Lung microvascular endothelial cell (primary cell): ENCODE data around the gene CAMK1G. TPM values are rescaled to one million over a fixed set of nuclear protein-coding genes. Genes with fewer than 3 reads are reported as not detected.

Experiments
- DNase-seq, 2 donors: peaks; one replicate each; pipeline versions ENCODE4 v3.0.0 to v3.0.0-alpha.2; 2010; ENCODE audit warnings: low read depth in 2 of 2
- total RNA-seq: library from RNA; depleted of rRNA; stranded (reverse); fragments of >200 nt; gene quantifications from 2 replicates; pipeline ENCODE4 v1.2.1, GENCODE V29; 2014

The CAMK1G gene
- total RNA-seq, 1 donor from 2014 or later: not detected

DNA sequence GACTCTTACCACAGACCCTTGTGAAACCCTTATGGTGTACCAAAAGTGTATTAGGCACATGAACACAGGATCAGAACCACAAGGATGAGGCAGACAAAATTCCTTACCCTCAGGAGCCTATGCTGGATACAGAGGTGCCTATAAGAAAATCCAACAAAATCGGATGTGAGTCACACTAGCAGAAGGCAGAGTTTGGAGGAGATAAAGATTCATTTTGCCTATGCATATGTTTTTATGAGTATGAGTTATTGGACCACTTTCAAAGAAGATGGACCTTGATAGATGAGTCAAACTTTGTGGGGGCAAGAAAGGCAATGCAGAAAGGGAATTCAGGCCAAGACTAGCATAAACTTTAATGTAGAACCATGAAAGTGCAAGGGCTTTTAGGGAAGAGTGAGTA, 17.0 kb downstream of the CAMK1G start:
- DNase-seq: peak in 1 of 2 donors; percentile 55

DNA sequence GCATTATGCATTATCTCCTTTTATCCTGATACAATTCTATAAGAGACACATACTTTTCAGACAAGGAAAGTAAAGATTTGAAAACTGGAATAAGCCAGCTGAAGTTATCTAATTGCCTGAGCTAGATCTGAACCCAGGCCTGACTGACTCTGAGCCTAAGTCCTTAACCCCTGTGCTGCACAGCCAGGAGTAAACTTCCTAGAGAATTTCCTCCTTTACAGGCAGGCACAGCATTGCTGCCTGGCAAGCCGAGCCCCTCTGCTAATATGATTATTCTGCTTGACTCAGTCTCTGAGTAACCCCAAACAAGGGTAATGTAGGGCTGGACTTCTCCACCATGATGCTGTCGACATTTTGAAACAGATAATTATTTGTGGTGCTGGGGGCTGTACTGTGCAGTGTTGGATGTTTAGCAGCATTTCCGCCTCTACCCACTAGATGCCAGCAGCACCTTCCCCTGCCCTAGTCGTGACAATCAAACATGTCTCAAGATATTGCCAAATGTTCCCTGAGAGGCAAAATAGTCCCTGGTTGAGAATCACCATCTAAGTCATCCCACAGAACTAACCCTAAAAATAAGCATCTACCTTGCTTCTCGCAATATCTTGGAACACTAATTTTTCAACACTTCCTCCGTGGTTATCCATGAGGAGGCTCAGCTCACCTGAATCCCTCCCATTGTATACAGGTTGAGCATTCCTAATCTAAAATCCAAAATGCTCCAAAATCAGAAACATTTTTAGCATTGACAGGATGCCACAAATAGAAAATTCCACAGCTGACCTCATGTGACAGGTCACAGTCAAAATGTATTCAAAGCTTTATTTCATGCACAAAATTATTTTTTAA, 18.5 kb downstream of the CAMK1G start:
- peak; percentile 43 to 57 for DNase-seq

DNA sequence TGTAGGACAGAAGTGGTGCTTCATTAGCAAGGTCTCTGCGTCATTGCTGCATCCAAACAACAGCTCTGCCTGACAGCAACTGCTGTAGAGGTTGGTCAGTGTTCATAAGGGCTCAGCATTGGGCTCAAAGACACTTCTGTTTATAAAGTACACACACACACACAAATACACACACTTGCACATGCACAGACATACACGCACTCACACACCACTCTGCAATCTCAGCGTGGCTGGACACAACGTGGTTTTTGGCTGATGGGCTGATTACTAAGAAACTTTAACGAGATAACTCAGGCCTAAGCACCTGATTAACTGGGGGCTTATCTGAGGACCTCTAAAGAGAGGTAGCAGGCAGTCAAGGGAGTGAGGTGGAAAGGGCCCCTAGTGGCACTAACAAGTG, 20.4 kb downstream of the CAMK1G start:
- no peak for DNase-seq

DNA sequence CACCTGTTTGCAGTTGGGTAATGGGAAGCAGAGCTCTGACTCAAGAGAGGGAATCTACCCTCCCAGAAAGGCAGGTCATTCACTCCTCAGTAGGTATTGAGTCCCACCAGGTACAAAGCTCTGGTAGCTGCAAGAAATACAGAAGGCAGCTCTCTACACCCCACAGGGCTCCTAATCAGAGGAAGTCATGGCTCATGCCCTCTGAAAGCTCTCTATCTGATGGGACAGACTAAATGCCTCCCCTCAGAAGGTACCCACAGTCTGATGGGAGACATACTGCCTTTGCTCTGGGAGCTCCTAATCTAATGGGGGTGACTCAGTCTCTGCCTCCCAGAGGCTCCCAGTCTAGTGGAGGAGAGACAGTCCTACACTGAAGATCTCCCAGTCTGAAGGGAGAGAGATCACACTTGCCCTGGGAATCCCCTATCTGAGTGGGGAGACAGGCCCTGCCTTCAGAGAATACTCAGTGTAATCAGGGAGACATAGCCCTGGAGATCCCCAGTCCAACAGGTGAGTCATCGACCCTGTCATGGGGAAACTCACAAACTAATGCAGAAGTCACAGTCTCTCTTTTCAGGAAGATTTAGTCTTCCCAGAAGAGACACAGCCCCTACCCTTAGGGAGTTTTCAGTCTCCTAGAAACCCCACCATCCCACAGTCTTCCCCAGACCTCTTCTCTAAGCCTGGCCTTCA, 23.7 kb downstream of the CAMK1G start:
- peak in 1 of 2 donors; percentile 66 for DNase-seq

DNA sequence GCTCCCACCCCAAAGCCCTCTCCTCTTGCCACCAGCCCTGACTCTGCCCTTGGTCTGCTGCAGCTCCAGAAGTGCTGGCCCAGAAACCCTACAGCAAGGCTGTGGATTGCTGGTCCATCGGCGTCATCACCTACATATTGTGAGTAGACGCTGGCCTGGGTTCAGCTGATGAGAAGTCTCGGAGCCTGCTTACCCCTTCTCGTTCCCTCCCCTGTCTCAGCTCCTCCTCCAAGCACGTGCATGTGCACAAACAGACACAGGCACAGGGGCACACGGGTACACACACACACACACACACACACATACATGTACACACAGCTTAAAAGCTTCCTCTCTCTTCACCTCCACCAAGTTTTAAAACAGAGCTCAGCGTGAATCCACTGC, 24.3 kb downstream of the CAMK1G start:
- DNase-seq: no peak

DNA sequence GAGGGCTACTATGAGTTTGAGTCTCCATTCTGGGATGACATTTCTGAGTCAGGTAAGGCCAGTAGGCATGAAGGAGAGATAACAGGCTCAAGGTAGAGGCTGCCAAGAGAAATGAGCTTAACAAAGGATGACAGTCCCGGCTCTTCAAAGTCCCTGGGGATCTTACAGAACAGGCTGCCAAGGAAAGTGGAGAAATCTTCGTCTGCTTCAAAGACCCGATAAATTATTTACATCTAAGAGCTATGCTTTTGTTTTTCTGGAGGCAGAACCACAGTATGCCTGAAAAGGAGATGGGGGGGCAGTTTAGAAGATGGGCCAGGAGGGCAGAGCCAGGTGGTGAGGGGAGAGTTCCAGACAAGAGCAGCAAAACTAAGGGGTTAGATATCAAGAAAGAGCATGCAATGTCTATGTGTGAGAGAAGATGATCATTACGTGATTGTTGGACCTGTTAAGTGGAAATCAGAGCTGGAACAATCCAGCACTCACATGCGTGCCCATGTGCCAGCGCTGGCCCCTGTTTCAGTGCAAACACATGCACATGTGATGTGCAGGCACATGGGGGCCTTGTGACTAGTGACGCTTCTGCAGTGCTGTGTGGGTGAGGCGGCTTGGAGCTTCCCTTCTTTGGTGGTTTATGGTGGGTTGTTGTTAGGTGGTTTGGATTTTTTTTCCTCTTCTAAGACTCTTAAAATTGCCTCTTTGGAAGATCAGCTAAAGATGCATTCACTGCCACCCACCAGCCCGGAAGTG, 25.7 kb downstream of the CAMK1G start:
- no peak for DNase-seq

DNA sequence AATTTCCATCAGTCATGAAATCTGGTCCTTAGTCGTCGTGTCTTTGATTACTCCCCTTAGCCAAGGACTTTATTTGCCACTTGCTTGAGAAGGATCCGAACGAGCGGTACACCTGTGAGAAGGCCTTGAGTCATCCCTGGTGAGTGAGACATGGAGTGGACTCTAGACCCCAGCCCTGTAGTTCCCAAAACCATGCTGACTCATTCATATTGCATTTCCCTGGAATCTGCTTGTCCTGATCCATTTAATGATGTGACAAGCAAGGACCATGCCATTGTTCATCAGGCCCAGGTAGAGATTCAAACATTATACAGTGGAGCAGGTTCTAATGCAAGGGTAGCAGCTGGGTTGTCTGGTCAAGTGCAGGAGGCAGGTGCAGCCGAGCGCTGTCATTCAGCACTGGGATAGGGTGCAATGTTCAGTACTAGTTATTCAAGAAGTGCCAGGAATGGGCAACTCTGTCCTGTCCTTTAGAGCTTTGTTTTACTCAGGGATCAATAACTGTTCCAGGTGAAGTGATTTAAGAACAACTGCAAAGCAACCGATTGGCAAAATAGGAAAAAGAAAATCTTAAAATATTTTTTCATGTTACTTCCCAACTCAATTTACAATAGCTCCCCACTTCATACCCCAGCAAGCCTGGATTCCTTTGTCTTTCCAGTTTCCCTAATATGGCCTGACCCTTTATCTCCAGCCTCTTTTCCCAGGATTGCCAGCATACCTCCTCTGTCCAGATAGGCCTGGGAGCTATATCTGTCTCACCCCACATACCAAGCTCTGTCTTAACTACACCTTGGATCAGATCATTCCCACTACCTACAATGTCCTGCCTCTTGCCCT, 26.5 kb downstream of the CAMK1G start:
- no peak for DNase-seq

DNA sequence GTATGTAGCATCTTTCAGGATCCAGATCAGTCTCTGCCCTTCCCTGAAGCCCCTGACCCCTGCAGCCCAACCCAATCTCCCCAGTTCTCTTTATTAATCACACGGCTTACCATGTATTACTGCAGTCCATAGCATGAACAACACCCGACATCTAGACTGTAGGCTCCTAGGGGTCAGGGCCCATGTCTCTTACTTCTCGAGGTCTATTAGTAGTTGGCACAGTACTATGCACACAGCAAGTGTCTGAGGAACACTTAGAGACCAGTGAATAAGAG, 27.1 kb downstream of the CAMK1G start:
- DNase-seq: no peak

DNA sequence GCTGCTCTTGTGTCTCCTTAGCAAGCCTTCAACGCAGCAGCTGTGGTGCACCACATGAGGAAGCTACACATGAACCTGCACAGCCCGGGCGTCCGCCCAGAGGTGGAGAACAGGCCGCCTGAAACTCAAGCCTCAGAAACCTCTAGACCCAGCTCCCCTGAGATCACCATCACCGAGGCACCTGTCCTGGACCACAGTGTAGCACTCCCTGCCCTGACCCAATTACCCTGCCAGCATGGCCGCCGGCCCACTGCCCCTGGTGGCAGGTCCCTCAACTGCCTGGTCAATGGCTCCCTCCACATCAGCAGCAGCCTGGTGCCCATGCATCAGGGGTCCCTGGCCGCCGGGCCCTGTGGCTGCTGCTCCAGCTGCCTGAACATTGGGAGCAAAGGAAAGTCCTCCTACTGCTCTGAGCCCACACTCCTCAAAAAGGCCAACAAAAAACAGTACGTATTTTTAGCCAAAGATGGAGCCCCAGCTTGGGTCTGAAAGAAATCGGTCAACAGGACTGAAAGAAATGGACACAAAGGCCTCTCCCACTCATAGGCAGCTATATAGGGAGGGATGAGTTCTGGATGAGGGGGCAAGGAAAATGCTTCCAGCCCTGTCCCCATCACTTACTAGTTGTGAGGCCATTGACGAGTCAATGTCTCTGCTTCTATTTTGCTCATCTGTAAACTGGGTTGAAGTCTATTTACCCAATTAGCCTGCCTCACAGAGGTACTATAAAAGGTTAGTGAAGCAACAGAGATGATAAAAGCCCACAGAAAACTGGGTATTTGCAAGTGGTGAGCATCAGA, 28.5 kb downstream of the CAMK1G start:
- no peak for DNase-seq

DNA sequence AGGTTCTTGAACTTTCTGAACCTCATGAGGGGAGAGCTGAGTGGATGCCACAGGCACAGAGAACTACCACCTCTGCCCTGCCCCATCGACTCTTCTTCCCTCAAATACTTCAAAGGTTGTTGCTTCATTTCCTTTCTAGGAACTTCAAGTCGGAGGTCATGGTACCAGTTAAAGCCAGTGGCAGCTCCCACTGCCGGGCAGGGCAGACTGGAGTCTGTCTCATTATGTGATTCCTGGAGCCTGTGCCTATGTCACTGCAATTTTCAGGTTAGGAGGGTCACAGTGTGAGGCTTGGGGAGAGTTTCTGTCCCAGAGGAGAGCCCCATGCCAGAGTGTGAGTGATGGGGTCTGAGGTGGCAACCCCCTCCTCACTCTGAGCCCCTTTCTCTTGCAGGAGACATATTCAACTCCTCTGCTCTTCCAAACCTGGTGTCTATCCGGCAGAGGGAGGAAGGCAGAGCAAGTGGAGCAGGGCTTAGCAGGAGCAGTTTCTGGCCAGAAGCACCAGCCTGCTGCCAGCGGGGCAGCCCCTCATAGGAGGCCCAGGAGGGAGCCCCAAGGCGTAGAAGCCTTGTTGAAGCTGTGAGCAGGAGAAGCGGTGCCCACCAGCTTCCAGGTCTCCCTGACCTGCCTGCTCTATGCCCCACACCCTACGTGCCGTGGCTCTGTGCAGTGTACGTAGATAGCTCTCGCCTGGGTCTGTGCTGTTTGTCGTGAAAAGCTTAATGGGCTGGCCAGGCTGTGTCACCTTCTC, 29.3 kb downstream of the CAMK1G start:
- no peak for DNase-seq

DNA sequence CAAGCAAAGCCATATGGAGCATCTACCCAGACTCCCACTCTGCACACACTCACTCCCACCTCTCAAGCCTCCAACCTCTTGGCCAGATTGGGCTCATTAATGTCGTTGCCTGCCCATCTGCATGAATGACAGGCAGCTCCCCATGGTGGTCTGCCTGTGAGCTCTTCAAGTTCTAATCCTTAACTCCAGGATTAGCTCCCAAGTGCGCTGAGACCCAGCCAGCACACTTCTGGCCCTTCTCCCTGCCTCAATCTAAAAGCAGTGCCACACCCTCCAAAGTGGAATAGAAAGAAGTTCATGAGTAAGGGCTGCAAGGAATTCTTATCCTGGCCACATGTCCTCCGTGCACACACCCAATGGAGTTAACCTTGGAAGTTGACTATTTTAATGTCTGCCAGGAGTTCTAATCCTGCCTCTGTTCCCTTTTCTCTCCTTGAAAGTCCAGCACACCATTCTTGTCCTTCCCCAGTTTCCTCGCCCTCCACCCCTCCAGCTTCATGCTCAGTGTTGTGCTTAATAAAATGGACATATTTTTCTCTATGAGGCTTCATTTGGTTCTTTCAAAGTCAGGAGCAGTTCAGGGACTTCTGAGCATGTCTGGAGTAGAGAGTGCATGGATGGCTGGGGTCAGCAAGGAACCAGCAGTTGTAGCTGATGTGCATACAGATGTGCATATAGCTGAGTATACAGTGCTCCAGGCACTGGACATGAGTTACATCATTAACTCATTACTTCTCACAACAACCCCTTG, 30.1 kb downstream of the CAMK1G start:
- DNase-seq: no peak

DNA sequence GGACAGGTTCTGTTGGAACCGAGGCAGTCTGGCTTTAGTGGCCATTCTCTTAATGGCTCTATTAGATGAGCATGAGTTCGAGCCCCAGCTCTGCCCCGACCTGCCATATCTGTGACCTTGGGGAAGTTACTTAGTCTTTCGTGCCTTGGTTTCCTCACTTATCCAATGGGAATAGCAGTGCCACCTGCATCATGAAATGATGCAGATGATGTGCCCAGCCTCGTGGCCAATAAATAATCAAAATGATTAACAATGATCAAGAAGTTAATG, 30.6 kb downstream of the CAMK1G start:
- DNase-seq: no peak

DNA sequence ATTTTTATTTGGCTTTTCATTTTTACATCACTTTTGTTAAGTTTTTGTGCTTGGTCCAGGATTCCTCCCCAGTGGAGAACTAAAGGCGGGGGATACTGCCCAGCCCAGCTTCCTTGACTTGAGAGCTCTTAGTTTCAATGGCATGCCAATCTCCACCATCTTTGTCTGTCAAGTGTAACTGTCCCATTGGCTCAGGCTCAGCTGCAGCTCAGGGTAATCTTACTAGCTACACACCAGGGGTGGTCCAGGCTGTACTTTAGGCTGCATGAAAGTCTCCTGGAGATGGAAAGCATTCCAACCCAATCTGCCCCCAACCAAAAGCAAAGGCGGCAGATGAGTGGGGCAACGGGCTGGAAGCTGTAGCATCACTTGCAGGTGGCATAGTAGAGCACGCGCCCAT, 31.4 kb downstream of the CAMK1G start:
- no peak for DNase-seq

DNA sequence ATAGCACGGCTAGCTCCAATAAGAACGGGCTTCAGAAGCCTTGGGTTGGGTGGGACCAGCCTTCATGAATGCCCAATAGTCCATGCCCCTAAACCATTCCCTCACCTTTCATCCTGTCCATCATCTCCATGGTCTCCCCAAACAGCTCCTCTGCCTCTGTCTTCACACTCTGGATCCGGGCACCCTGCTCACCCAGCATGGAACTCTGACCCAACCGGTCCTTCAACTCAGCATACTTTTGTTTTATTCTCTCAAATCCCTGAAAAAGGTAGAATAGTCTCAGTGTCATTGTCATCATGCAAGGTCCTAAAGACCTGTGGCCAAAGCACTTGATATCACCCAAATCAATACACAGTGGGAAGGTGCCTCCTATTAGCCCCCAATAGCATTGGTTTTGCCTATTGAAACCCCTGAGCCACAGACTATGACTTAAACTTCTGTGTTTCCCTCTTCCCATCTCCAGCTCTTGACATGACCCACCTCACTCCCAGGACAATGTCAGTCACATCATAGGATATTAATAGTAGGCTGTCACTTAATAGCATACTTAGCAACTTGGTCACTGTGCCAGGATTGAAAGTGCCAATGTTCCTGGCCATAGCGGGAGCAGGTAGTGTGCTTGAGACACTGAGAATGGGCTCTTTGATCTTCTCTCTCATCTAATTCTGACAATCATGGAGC, 33.0 kb downstream of the CAMK1G start:
- no peak for DNase-seq

DNA sequence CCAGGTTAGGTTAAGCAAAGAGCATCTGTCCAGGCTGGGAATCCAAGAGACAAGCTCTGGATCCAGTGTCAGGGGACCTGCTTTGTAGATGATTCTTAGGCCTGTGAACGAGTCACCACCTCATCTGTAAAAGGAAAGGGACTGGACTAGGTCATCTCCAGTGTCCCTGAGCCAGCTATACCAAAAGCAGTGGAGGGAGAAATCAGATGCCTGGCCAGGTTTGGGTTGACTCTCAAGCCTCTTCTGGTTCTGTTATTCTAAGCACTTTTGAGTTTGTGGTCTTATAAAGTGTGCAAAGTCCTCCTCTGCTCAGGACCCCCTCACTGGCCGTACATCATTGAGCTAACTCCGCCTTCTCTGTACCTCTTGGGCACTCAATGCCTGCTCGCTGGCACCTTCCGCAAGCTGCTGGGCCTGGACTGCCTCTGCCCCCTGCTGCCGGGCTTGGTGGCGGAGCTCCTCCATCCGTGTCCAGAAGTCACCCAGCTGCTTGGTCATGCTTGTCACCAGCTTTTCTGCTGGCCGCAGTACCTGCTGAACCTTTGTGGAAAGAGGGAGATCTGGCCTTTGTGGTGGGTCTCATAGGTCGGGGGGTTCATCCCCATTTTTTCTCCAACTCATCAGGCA, 33.6 kb downstream of the CAMK1G start:
- no peak for DNase-seq

DNA sequence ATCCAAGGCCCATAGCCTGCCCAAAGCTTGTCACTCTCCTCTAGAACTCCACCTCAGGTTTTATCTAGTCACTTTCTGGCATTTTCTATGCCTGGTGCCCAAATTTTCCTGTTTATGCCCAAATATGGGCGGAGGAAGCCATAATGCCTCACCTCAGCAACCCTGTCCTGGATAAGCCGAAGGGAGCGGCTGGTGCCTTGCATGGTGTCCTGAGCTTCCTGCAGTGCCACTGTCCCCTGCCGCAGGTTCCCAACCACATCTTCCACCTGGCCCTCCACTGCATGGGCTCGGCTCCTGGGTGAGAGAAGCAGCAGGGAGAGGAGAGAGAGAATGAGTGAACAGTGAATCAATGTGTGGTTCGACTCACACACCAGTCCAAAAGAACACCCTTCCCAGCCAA, 34.2 kb downstream of the CAMK1G start:
- DNase-seq: no peak

DNA sequence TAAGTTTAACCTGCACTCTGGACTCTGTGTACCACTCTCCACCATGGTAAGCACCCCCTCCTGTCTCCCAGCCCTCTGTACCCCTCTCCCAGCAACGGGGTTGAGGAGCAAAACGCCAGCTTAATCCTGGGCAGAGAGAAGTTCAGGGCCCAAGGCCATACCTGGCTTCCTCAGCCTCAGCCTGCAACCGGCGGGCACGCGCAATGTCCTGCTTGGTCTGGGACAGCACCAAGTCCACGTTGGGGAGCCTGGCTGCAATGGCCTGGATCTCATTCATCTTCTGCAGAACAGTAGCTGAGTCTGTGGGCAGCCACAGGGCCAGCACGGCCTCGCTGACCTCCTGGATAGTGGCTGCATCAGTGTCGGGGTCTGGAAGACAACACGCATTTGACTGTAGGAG, 34.8 kb downstream of the CAMK1G start:
- DNase-seq: no peak

DNA sequence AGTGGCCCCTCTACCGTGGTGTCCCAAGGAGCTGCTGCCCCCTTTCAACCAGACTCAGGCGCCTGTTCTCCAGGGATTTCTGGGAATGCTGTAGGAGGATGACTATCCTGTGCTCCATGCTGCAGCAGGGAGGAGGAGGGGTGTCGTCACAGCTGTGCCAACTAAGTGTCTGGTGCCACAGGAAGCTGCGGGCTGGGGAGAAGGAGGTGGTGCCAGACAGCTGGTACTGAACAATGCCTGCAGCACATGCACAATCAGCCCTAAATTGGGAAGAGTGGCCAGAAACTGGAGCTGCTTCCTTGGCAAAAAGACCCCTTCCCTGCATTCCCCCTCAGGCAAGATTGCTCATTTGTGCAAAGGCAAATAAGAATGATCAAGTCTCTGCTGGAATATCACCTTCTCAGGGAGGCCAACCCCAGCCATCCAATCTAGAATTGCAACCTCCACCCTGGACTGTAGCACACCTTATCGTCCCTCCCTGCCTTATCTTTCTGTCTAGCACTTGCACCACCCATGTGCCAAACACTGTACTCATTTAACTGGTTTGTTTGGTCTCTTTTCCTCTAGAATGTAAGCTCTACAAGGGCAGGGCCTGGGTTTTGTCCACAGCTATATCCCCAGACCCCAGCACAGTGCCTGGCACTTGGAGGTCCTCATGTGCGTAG, 35.4 kb downstream of the CAMK1G start:
- DNase-seq: no peak
